ENCODE measurements around the gene DICER1.

Gene DICER1

GRCh38 chr14:95097385-95097784, 59.9 kb downstream of the DICER1 start:
- peaks cover 69% of the 10 kb centered on the region; the same call in 1 of the 2 replicates for H3K36me3 ChIP-seq (ENCODE audit: insufficient read depth, low read length)

GRCh38 chr14:95096476-95096875, 60.9 kb downstream of the DICER1 start:
- H3F3A ChIP-seq (ENCODE audit: low read depth) = no peaks in the 10 kb centered on the region
- TF ChIP-seq EZH2phosphoT487 (IDR thresholded peaks at IDR 0.05; ENCODE audit: borderline replicate concordance) = no peak
- no peaks in the 10 kb centered on the region for H3K4me1 ChIP-seq (ENCODE audit: insufficient read depth, low read length, poor library complexity, severe bottlenecking)
- no peak overlapping the region for H2AFZ ChIP-seq (ENCODE audit: low read length)
- H3K9me2 ChIP-seq (replicated peaks; ENCODE audit: low read depth, low read length) = no peaks in the 10 kb centered on the region
- no peaks in the 10 kb centered on the region for H3K9me3 ChIP-seq (ENCODE audit: insufficient read depth, low read depth, low read length)
- H3K4me3 ChIP-seq (ENCODE audit: low read length, poor library complexity, severe bottlenecking) = no peak overlapping the region
- no peak overlapping the region for H3K4me2 ChIP-seq (ENCODE audit: low read depth, low read length, poor library complexity, severe bottlenecking)
- H3K36me3 ChIP-seq (ENCODE audit: insufficient read depth, low read length) = peaks cover 69% of the 10 kb centered on the region; the same call in 1 of the 2 replicates
- H4K20me1 ChIP-seq (ENCODE audit: insufficient read depth, low read length, poor library complexity, severe bottlenecking) = peaks cover 3% of the 10 kb centered on the region
- H3K27me3 ChIP-seq (ENCODE audit: insufficient read depth, low read length, poor library complexity, severe bottlenecking) = no peaks in the 10 kb centered on the region
- H3K9ac ChIP-seq (ENCODE audit: low read depth, low read length, poor library complexity, severe bottlenecking) = no peak overlapping the region
- H3K79me2 ChIP-seq (ENCODE audit: insufficient read depth, low read length) = no peaks in the 10 kb centered on the region

More at GRCh38 chr14:95097385-95097784, 59.9 kb downstream of the DICER1 start:
- no peak for TF ChIP-seq EZH2phosphoT487 (IDR thresholded peaks at IDR 0.05; ENCODE audit: borderline replicate concordance)
- no peak for TF ChIP-seq CTCF (conservative IDR thresholded peaks at IDR 0.05; ENCODE audit: low read length)
- Histone ChIP-seq H3F3A (ENCODE audit: low read depth) (no peaks in the 10 kb centered on the region), H3K79me2 (ENCODE audit: insufficient read depth, low read length) (no peaks in the 10 kb centered on the region), H2AFZ (ENCODE audit: low read length) (no peak overlapping the region), H3K4me2 (ENCODE audit: low read depth, low read length, poor library complexity, severe bottlenecking) (no peak overlapping the region), H3K4me1 (ENCODE audit: insufficient read depth, low read length, poor library complexity, severe bottlenecking) (no peaks in the 10 kb centered on the region), H3K9me3 (ENCODE audit: insufficient read depth, low read depth, low read length) (no peaks in the 10 kb centered on the region), H3K9ac (ENCODE audit: low read depth, low read length, poor library complexity, severe bottlenecking) (no peak overlapping the region), H3K27me3 (ENCODE audit: insufficient read depth, low read length, poor library complexity, severe bottlenecking) (no peaks in the 10 kb centered on the region), H4K20me1 (ENCODE audit: insufficient read depth, low read length, poor library complexity, severe bottlenecking) (peaks cover 3% of the 10 kb centered on the region), H3K4me3 (ENCODE audit: low read length, poor library complexity, severe bottlenecking) (no peak overlapping the region), H3K9me2 (replicated peaks; ENCODE audit: low read depth, low read length) (no peaks in the 10 kb centered on the region)

GRCh38 chr14:95095996-95096395, 61.3 kb downstream of the DICER1 start:
- H3K9me2 ChIP-seq (replicated peaks; ENCODE audit: low read depth, low read length) = no peaks in the 10 kb centered on the region
- H3K9me3 ChIP-seq (ENCODE audit: insufficient read depth, low read depth, low read length) = no peaks in the 10 kb centered on the region
- no peak for TF ChIP-seq EZH2phosphoT487 (IDR thresholded peaks at IDR 0.05; ENCODE audit: borderline replicate concordance)
- TF ChIP-seq CTCF (conservative IDR thresholded peaks at IDR 0.05; ENCODE audit: low read length) = no peak
- H3K79me2 ChIP-seq (ENCODE audit: insufficient read depth, low read length) = no peaks in the 10 kb centered on the region
- H3K4me2 ChIP-seq (ENCODE audit: low read depth, low read length, poor library complexity, severe bottlenecking) = no peak overlapping the region
- peaks cover 3% of the 10 kb centered on the region for H4K20me1 ChIP-seq (ENCODE audit: insufficient read depth, low read length, poor library complexity, severe bottlenecking)
- no peaks in the 10 kb centered on the region for H3K27me3 ChIP-seq (ENCODE audit: insufficient read depth, low read length, poor library complexity, severe bottlenecking)
- no peak overlapping the region for H2AFZ ChIP-seq (ENCODE audit: low read length)
- H3K9ac ChIP-seq (ENCODE audit: low read depth, low read length, poor library complexity, severe bottlenecking) = no peak overlapping the region
- no peak overlapping the region for H3K4me3 ChIP-seq (ENCODE audit: low read length, poor library complexity, severe bottlenecking)
- H3K4me1 ChIP-seq (ENCODE audit: insufficient read depth, low read length, poor library complexity, severe bottlenecking) = no peaks in the 10 kb centered on the region
- no peaks in the 10 kb centered on the region for H3F3A ChIP-seq (ENCODE audit: low read depth)
- peaks cover 67% of the 10 kb centered on the region; the same call in 1 of the 2 replicates for H3K36me3 ChIP-seq (ENCODE audit: insufficient read depth, low read length)

GRCh38 chr14:95092723-95093122, 64.6 kb downstream of the DICER1 start:
- no peaks in the 10 kb centered on the region for H3F3A ChIP-seq (ENCODE audit: low read depth)
- no peak overlapping the region for H3K9ac ChIP-seq (ENCODE audit: low read depth, low read length, poor library complexity, severe bottlenecking)
- H3K4me2 ChIP-seq (ENCODE audit: low read depth, low read length, poor library complexity, severe bottlenecking) = no peak overlapping the region
- H2AFZ ChIP-seq (ENCODE audit: low read length) = no peak overlapping the region
- H4K20me1 ChIP-seq (ENCODE audit: insufficient read depth, low read length, poor library complexity, severe bottlenecking) = no peaks in the 10 kb centered on the region
- peaks cover 90% of the 10 kb centered on the region; the same call in 1 of the 2 replicates for H3K36me3 ChIP-seq (ENCODE audit: insufficient read depth, low read length)
- H3K9me2 ChIP-seq (replicated peaks; ENCODE audit: low read depth, low read length) = no peaks in the 10 kb centered on the region
- no peaks in the 10 kb centered on the region for H3K27me3 ChIP-seq (ENCODE audit: insufficient read depth, low read length, poor library complexity, severe bottlenecking)
- no peak for TF ChIP-seq EZH2phosphoT487 (IDR thresholded peaks at IDR 0.05; ENCODE audit: borderline replicate concordance)
- no peak for TF ChIP-seq CTCF (conservative IDR thresholded peaks at IDR 0.05; ENCODE audit: low read length)
- H3K4me1 ChIP-seq (ENCODE audit: insufficient read depth, low read length, poor library complexity, severe bottlenecking) = no peaks in the 10 kb centered on the region
- H3K79me2 ChIP-seq (ENCODE audit: insufficient read depth, low read length) = no peaks in the 10 kb centered on the region
- H3K4me3 ChIP-seq (ENCODE audit: low read length, poor library complexity, severe bottlenecking) = no peak overlapping the region
- no peaks in the 10 kb centered on the region for H3K9me3 ChIP-seq (ENCODE audit: insufficient read depth, low read depth, low read length)

All from Loucy (cell line).